Mesenchymal stem cell (in vitro differentiated cells and primary cell): ENCODE data around the gene LBP.

ENCODE experiments used
- DNase-seq: peaks from one replicate; pipeline ENCODE4 v3.0.0-alpha.2; 2013
- H2AFZ ChIP-seq: one replicate; pipeline ENCODE4 v1.6.1; 2013; ENCODE audit warnings: low read depth, mild to moderate bottlenecking, control low read depth, inconsistent platforms, low read length, moderate library complexity
- H2AK5ac ChIP-seq: 2 replicates; pipeline ENCODE4 v1.6.1; 2013; ENCODE audit warnings: low read length, moderate library complexity, mild to moderate bottlenecking, inconsistent platforms; ENCODE audit not compliant: severe bottlenecking
- H2BK120ac ChIP-seq: one replicate; pipeline ENCODE4 v1.6.1; 2013; ENCODE audit warnings: low read depth, mild to moderate bottlenecking, inconsistent platforms, low read length, moderate library complexity
- H2BK12ac ChIP-seq, 2 experiments: one replicate each; pipeline ENCODE4 v1.6.1; 2013; ENCODE audit warnings: inconsistent platforms in 2 of 2, low read length in 2 of 2, mild to moderate bottlenecking in 2 of 2, moderate library complexity in 2 of 2, control low read depth in 1 of 2
- H2BK15ac ChIP-seq: one replicate; pipeline ENCODE4 v1.6.1; 2013; ENCODE audit warnings: mild to moderate bottlenecking, low read depth, inconsistent platforms; ENCODE audit not compliant: poor library complexity, severe bottlenecking
- H2BK5ac ChIP-seq: 2 replicates; pipeline ENCODE4 v1.6.1; 2013; ENCODE audit warnings: low read depth, mild to moderate bottlenecking, low read length, control low read depth, inconsistent platforms; ENCODE audit not compliant: poor library complexity, severe bottlenecking
- H3K14ac ChIP-seq, 2 experiments: one replicate each; pipeline ENCODE4 v1.6.1; 2013; ENCODE audit warnings: inconsistent platforms in 2 of 2, low read length in 2 of 2, control low read depth in 1 of 2, mild to moderate bottlenecking in 1 of 2, moderate library complexity in 1 of 2
- H3K18ac ChIP-seq, 2 experiments: one replicate each; pipeline ENCODE4 v1.6.1; 2013; ENCODE audit warnings: inconsistent platforms in 2 of 2, low read length in 2 of 2, control low read depth in 1 of 2, low read depth in 1 of 2, mild to moderate bottlenecking in 1 of 2
- H3K23ac ChIP-seq, 2 experiments: one replicate each; pipeline ENCODE4 v1.6.1; 2013; ENCODE audit warnings: inconsistent platforms in 2 of 2, low read length in 2 of 2, mild to moderate bottlenecking in 2 of 2, moderate library complexity in 2 of 2, control low read depth in 1 of 2
- H3K27ac ChIP-seq: 2 replicates; pipeline ENCODE4 v1.5.1; 2013; ENCODE audit warnings: mild to moderate bottlenecking, moderate library complexity, low read length, control low read depth, inconsistent platforms; ENCODE audit not compliant: poor library complexity, severe bottlenecking
- H3K27me3 ChIP-seq, 2 experiments: 2 replicates each; pipeline versions ENCODE4 v1.6.1 to v1.7.0; 2013; ENCODE audit warnings: low read length in 2 of 2, mild to moderate bottlenecking in 2 of 2, moderate library complexity in 2 of 2, control low read depth in 1 of 2, inconsistent platforms in 1 of 2; ENCODE audit not compliant: control insufficient read depth in 1 of 2, insufficient read depth in 1 of 2
- H3K36me3 ChIP-seq, 2 experiments: 2 replicates each; pipeline versions ENCODE4 v1.6.1 to v1.7.0; 2013; ENCODE audit warnings: low read length in 2 of 2, control low read depth in 1 of 2, inconsistent platforms in 1 of 2, low read depth in 1 of 2, mild to moderate bottlenecking in 1 of 2; ENCODE audit not compliant: insufficient read depth in 2 of 2, control insufficient read depth in 1 of 2
- H3K4ac ChIP-seq, 2 experiments: one replicate each; pipeline ENCODE4 v1.6.1; 2013; ENCODE audit warnings: inconsistent platforms in 2 of 2, low read length in 2 of 2, mild to moderate bottlenecking in 2 of 2, moderate library complexity in 2 of 2, control low read depth in 1 of 2, low read depth in 1 of 2
- H3K4me1 ChIP-seq: 2 replicates; pipeline ENCODE4 v1.6.1; 2013; ENCODE audit warnings: low read depth, low read length, control low read depth; ENCODE audit not compliant: control insufficient read depth, insufficient read depth
- H3K4me2 ChIP-seq: 2 replicates; pipeline ENCODE4 v1.6.1; 2013; ENCODE audit warnings: low read length, mild to moderate bottlenecking, inconsistent platforms; ENCODE audit not compliant: poor library complexity, severe bottlenecking
- H3K4me3 ChIP-seq, 2 experiments: 2 replicates each; pipeline versions ENCODE4 v1.5.1 to v1.7.0; 2013; ENCODE audit warnings: low read length in 2 of 2, mild to moderate bottlenecking in 2 of 2, control low read depth in 1 of 2, low read depth in 1 of 2; ENCODE audit not compliant: insufficient read depth in 1 of 2
- H3K79me1 ChIP-seq: replicated peaks from 2 replicates; pipeline ENCODE4 v1.6.1; 2013; ENCODE audit warnings: mild to moderate bottlenecking, control low read depth, low read length, inconsistent platforms; ENCODE audit not compliant: poor library complexity, severe bottlenecking
- H3K9ac ChIP-seq: 2 replicates; pipeline ENCODE4 v1.7.0; 2013; ENCODE audit warnings: mild to moderate bottlenecking, low read length, moderate library complexity
- H3K9me3 ChIP-seq: 2 replicates; pipeline ENCODE4 v1.7.0; 2013; ENCODE audit warnings: mild to moderate bottlenecking, low read length; ENCODE audit not compliant: control insufficient read depth
- H4K8ac ChIP-seq: one replicate; pipeline ENCODE4 v1.6.1; 2013; ENCODE audit warnings: inconsistent platforms, mild to moderate bottlenecking, low read length, moderate library complexity
- H4K91ac ChIP-seq: one replicate; pipeline ENCODE4 v1.6.1; 2013; ENCODE audit warnings: mild to moderate bottlenecking, low read length, inconsistent platforms
- WGBS: methylation state at CpG from one replicate; pipeline ENCODE4 v1.1.7; 2013; ENCODE audit warnings: mixed read lengths; 5-methylcytosine and 5-hydroxymethylcytosine counted together

The LBP gene

DNA sequence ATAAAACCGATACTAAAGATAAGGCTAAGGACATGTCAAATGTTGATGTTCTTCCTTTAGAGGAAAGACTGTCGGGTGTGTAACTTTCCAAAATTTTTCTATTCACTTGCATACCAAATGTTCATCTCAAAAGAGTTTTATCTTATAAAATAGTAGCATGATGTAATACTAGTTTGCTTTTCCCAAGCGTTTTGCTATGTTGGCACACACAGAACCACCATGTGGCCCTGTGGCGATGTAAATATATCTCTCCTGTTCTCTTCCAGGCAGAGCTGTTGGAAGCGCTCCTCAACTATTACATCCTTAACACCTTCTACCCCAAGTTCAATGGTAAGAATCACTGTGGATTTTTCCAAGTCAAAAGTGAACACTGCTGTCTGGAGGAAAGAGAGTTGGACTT is 26.5 kb downstream of the LBP start:
- no peak overlapping the region for H3K4ac ChIP-seq
- H3K23ac ChIP-seq, result no peak overlapping the region
- no peak overlapping the region for H2BK15ac ChIP-seq
- H3K9me3 ChIP-seq, result no peaks in the 10 kb centered on the region
- H3K9ac ChIP-seq, result no peak overlapping the region
- H3K14ac ChIP-seq, result no peak overlapping the region
- peaks cover 40 to 56% of the 10 kb centered on the region in 2 experiments for H3K27me3 ChIP-seq
- 68% methylated on average over 2 of the region's 5 CpGs for WGBS
- H3K18ac ChIP-seq, result no peak overlapping the region
- H3K4me3 ChIP-seq, result no peak overlapping the region
- H4K91ac ChIP-seq, result no peak overlapping the region
- H3K36me3 ChIP-seq, result no peaks in the 10 kb centered on the region
- no peak overlapping the region for H2BK12ac ChIP-seq
- no peak overlapping the region for H3K27ac ChIP-seq
- DNase-seq, result no peak
- no peak overlapping the region for H2AK5ac ChIP-seq
- H2BK120ac ChIP-seq, result no peak overlapping the region
- no peak overlapping the region for H4K8ac ChIP-seq
- H3K4me2 ChIP-seq, result no peak overlapping the region
- H3K4me1 ChIP-seq, result no peaks in the 10 kb centered on the region
- H3K79me1 ChIP-seq, result no peaks in the 10 kb centered on the region
- H2BK5ac ChIP-seq, result no peak overlapping the region
- no peak overlapping the region for H2AFZ ChIP-seq

DNA sequence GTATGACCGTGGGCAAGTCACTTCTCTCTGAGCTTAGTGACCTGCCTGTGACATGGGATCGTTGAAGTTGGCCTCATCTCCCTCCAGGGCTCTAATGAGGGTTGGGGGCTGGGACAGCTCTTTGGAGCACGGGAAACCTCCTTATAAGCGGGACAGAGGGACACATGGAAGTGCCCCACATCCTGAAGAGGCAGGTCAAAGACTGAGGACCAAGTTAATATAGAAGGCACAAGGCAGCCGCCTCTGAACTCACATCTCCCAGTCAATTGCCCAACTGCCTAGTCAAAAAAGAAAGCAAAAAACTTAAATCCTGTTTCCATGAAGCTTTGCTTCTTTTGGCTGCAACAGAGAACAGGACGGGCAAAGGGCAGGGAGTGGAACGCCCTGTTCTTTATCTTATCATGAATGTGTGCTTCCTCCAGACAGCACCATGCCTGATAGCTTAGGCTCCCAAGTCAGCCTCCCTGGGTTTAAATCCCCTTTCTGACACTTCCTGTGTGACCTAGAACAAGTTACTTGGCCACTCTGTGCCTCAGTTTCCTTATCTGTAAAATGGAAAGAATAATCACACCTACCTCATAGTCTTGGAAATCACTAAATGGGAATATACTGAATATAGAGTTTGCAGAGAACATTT is 27.1 kb downstream of the LBP start:
- Histone ChIP-seq H2AFZ (no peak overlapping the region), H2BK120ac (no peak overlapping the region)

GRCh38 chr20:38373898-38374297 is 27.6 kb downstream of the LBP start:
- Histone ChIP-seq H3K4me1 (no peaks in the 10 kb centered on the region), H3K9ac (no peak overlapping the region), H3K4me3 (no peak overlapping the region), H2BK12ac (no peak overlapping the region), H2BK5ac (no peak overlapping the region), H3K14ac (no peak overlapping the region), H3K27me3 (peaks cover 41 to 51% of the 10 kb centered on the region in 2 experiments), H3K4me2 (no peak overlapping the region), H3K23ac (no peak overlapping the region), H2BK15ac (no peak overlapping the region), H3K36me3 (no peaks in the 10 kb centered on the region), H4K91ac (no peak overlapping the region), H3K18ac (no peak overlapping the region), H3K4ac (no peak overlapping the region), H4K8ac (no peak overlapping the region), H3K27ac (no peak overlapping the region), H3K79me1 (no peaks in the 10 kb centered on the region), H2BK120ac (no peak overlapping the region), H2AFZ (no peak overlapping the region), H3K9me3 (no peaks in the 10 kb centered on the region), H2AK5ac (no peak overlapping the region)
- no peak for DNase-seq
- 100% methylated on average over 2 of the region's 5 CpGs for WGBS

More for the DNA sequence above, 27.1 kb downstream of the LBP start:
- no peak overlapping the region for H3K4me2 ChIP-seq
- no peak overlapping the region for H3K23ac ChIP-seq
- no peak overlapping the region for H2BK5ac ChIP-seq
- no peaks in the 10 kb centered on the region for H3K79me1 ChIP-seq
- no peak overlapping the region for H3K14ac ChIP-seq
- no peak overlapping the region for H3K4me3 ChIP-seq
- H2BK15ac ChIP-seq, result no peak overlapping the region
- no peaks in the 10 kb centered on the region for H3K9me3 ChIP-seq
- no peak overlapping the region for H4K91ac ChIP-seq
- H3K27ac ChIP-seq, result no peak overlapping the region
- H3K9ac ChIP-seq, result no peak overlapping the region
- H2BK12ac ChIP-seq, result no peak overlapping the region
- WGBS, result 59% methylated on average over 7 of the region's 7 CpGs
- no peak overlapping the region for H2AK5ac ChIP-seq
- no peaks in the 10 kb centered on the region for H3K4me1 ChIP-seq
- DNase-seq, result no peak
- H3K27me3 ChIP-seq, result peaks cover 41 to 56% of the 10 kb centered on the region in 2 experiments
- H3K18ac ChIP-seq, result no peak overlapping the region
- no peak overlapping the region for H3K4ac ChIP-seq
- no peaks in the 10 kb centered on the region for H3K36me3 ChIP-seq
- H4K8ac ChIP-seq, result no peak overlapping the region

DNA sequence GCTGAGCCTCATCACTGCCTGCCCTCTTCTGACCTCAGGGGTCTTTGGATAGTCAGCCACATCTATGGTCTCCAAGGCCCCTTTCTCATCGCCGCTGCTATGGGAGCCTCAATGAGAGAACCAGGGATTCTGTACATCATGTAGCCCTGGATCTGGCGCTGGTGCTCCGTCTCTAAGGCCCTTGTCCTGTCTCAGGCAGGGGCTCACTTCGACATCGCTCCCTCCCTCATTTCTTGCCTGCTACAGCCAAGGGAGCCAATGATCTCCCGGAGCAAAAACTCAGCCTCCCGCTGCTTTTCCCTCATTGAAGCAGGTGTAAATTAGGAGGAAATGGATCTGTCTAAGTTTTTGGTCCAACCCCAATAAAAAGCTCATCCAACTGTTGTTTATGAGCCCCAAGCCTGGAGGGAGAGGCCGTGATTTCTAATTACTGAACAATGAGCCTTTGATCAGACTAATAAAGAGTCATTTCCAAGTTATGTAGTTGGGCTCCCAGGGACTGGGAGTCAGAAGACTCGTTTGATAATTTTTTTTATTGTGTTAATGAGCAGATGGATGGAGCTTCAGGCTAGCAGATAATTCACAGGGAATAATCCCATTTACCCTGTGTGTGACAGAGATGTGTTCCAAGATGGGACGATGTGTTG is 30.9 kb downstream of the LBP start:
- Histone ChIP-seq H4K8ac (no peak overlapping the region), H2BK15ac (no peak overlapping the region), H3K14ac (no peak overlapping the region), H2AFZ (no peak overlapping the region), H2AK5ac (no peak overlapping the region), H2BK5ac (no peak overlapping the region), H3K23ac (no peak overlapping the region), H3K27ac (no peak overlapping the region), H2BK120ac (no peak overlapping the region), H3K4me2 (no peak overlapping the region), H3K27me3 (peaks cover 34 to 53% of the 10 kb centered on the region in 2 experiments), H2BK12ac (no peak overlapping the region), H4K91ac (no peak overlapping the region), H3K9me3 (no peaks in the 10 kb centered on the region), H3K18ac (no peak overlapping the region), H3K4me3 (no peak overlapping the region), H3K36me3 (no peaks in the 10 kb centered on the region), H3K4me1 (no peaks in the 10 kb centered on the region), H3K79me1 (no peaks in the 10 kb centered on the region), H3K9ac (no peak overlapping the region), H3K4ac (no peak overlapping the region)
- no peak for DNase-seq
- WGBS, result 89% methylated on average over 7 of the region's 11 CpGs
